HCT116 (cell line): ENCODE measurements around the gene BACH1.

ENCODE experiments used
- CTCF ChIP-seq, 3 experiments: fragments of 200-600 bp in 1 of 3; sonication (generic) in 1 of 3; IDR thresholded peaks in 2 of 3; conservative IDR thresholded peaks in 1 of 3; 2 replicates each; pipeline ENCODE4 v1.5.1; 2012 to 2017; ENCODE audit warnings: low read depth in 2 of 3, low read length in 2 of 3, antibody characterized with exemption in 1 of 3, borderline replicate concordance in 1 of 3, control low read depth in 1 of 3, mild to moderate bottlenecking in 1 of 3, mixed read lengths in 1 of 3, mixed run types in 1 of 3, moderate library complexity in 1 of 3; ENCODE audit not compliant: insufficient read depth in 1 of 3
- EGR1 ChIP-seq: IDR thresholded peaks from 2 replicates; pipeline ENCODE4 v1.6.1; 2012; ENCODE audit warnings: low read depth
- EZH2 ChIP-seq: fragments of 200-600 bp; sonication (generic); IDR thresholded peaks from 2 replicates; pipeline ENCODE4 v1.6.1; 2017; ENCODE audit warnings: antibody characterized with exemption, mixed run types
- EZH2phosphoT487 ChIP-seq: fragments of 200-600 bp; IDR thresholded peaks from 2 replicates; pipeline ENCODE4 v1.6.1; 2018; ENCODE audit warnings: antibody characterized with exemption, borderline replicate concordance
- MAX ChIP-seq: IDR thresholded peaks from 2 replicates; pipeline ENCODE4 v1.6.1; 2012
- POLR2A ChIP-seq: IDR thresholded peaks from 2 replicates; pipeline ENCODE4 v1.7.0; 2011; ENCODE audit warnings: borderline replicate concordance; ENCODE audit not compliant: insufficient read depth, insufficient read length; ENCODE audit errors: extremely low read depth
- POLR2AphosphoS5 ChIP-seq: IDR thresholded peaks from 2 replicates; pipeline ENCODE4 v1.6.1; 2011; ENCODE audit warnings: mild to moderate bottlenecking, low read depth, low read length, moderate library complexity
- REST ChIP-seq: IDR thresholded peaks from 2 replicates; pipeline ENCODE4 v1.6.1; 2012; ENCODE audit warnings: low read depth
- SIN3A ChIP-seq: IDR thresholded peaks from 2 replicates; pipeline ENCODE4 v1.6.1; 2012; ENCODE audit warnings: low read depth
- TCF7L2 ChIP-seq: IDR thresholded peaks from 2 replicates; pipeline ENCODE4 v1.7.0; 2011; ENCODE audit warnings: borderline replicate concordance, inconsistent platforms; ENCODE audit not compliant: insufficient read depth, insufficient read length; ENCODE audit errors: extremely low read depth
- YY1 ChIP-seq: IDR thresholded peaks from 2 replicates; pipeline ENCODE4 v1.6.1; 2011; ENCODE audit warnings: low read length, low read depth, moderate library complexity, mild to moderate bottlenecking; ENCODE audit not compliant: insufficient replicate concordance; ENCODE audit errors: extremely low read depth

DNA sequence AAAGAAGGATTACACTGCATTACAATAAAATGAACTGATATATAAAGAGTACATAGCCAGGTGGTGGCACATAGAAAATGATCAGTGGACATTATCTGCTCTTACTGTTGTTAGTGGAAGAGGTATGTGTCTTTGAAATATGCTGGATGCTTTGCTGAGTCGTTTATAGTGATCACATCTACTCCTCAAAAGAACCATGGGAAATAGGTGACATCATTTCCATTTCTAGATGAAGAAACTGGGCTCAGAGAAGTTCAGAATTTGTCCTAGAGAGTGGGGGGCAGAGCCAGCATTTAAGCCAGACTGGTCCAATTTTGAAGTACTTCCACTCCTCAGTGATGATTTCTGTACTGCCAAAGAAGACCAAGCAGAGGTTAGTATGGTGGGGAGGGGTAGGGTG lies 34.0 kb upstream of the BACH1 start:
- TF ChIP-seq POLR2A (no peak), EZH2 (no peak), POLR2AphosphoS5 (no peak), MAX (no peak), EGR1 (no peak), YY1 (no peak), CTCF (IDR thresholded peaks at IDR 0.05 in 2 of 3, conservative IDR thresholded peaks at IDR 0.05 in 1 of 3; ENCODE audit: borderline replicate concordance in 1 of 3, insufficient read depth in 1 of 3, low read depth in 2 of 3, low read length in 2 of 3) (no peak), REST (no peak), SIN3A (no peak), TCF7L2 (no peak), EZH2phosphoT487 (no peak)
